GM12878 (cell line): Measurements from ENCODE around the gene B3GALNT2.

Source experiments
- CEBPB ChIP-seq, 2 experiments: fragments of 150-350 bp in 1 of 2; IDR thresholded peaks; 2 replicates each; pipeline ENCODE4 v1.6.1; 2012 to 2014; ENCODE audit warnings: low read depth in 2 of 2, low read length in 2 of 2, borderline replicate concordance in 1 of 2, inconsistent platforms in 1 of 2
- CREB1 ChIP-seq: IDR thresholded peaks from 2 replicates; pipeline ENCODE4 v1.6.1; 2012; ENCODE audit warnings: low read depth, mild to moderate bottlenecking, inconsistent platforms
- CREM ChIP-seq: IDR thresholded peaks from 2 replicates; pipeline ENCODE4 v1.6.1; 2014; ENCODE audit warnings: antibody characterized with exemption, low read depth
- EZH2 ChIP-seq: IDR thresholded peaks from 2 replicates; pipeline ENCODE4 v1.6.1; 2012; ENCODE audit warnings: low read depth, mild to moderate bottlenecking, control low read depth, inconsistent platforms, low read length, borderline replicate concordance; ENCODE audit not compliant: control insufficient read depth
- MXI1 ChIP-seq: fragments of 150-350 bp; IDR thresholded peaks from 2 replicates; pipeline ENCODE4 v1.6.1; 2011; ENCODE audit warnings: low read depth, mild to moderate bottlenecking, inconsistent platforms, low read length, improper control_type of control experiment
- POLR2A ChIP-seq: IDR thresholded peaks from 2 replicates; pipeline ENCODE4 v1.6.1; 2011; ENCODE audit warnings: low read depth, mild to moderate bottlenecking, low read length
- REST ChIP-seq: IDR thresholded peaks from 2 replicates; pipeline ENCODE4 v1.6.1; 2012; ENCODE audit warnings: mild to moderate bottlenecking, low read depth, low read length
- TF ChIP-seq, protein P1 (sequence below), 3 experiments: IDR thresholded peaks in 2 of 3; conservative IDR thresholded peaks in 1 of 3; 2 replicates each; pipeline ENCODE4 v1.5.1; 2011; ENCODE audit warnings: low read depth in 3 of 3, low read length in 3 of 3, mild to moderate bottlenecking in 3 of 3, control low read depth in 2 of 3, moderate library complexity in 2 of 3, inconsistent platforms in 1 of 3, mixed read lengths in 1 of 3; ENCODE audit not compliant: control insufficient read depth in 2 of 3, insufficient read depth in 1 of 3; ENCODE audit errors: extremely low read depth in 1 of 3

- no peak for TF ChIP-seq MXI1
- TF ChIP-seq CEBPB (IDR thresholded peaks at IDR 0.05; ENCODE audit: borderline replicate concordance in 1 of 2, low read depth in 2 of 2, low read length in 2 of 2): no peak
- TF ChIP-seq POLR2A: no peak
- TF ChIP-seq, protein P1, sequence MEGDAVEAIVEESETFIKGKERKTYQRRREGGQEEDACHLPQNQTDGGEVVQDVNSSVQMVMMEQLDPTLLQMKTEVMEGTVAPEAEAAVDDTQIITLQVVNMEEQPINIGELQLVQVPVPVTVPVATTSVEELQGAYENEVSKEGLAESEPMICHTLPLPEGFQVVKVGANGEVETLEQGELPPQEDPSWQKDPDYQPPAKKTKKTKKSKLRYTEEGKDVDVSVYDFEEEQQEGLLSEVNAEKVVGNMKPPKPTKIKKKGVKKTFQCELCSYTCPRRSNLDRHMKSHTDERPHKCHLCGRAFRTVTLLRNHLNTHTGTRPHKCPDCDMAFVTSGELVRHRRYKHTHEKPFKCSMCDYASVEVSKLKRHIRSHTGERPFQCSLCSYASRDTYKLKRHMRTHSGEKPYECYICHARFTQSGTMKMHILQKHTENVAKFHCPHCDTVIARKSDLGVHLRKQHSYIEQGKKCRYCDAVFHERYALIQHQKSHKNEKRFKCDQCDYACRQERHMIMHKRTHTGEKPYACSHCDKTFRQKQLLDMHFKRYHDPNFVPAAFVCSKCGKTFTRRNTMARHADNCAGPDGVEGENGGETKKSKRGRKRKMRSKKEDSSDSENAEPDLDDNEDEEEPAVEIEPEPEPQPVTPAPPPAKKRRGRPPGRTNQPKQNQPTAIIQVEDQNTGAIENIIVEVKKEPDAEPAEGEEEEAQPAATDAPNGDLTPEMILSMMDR (IDR thresholded peaks at IDR 0.05 in 2 of 3, conservative IDR thresholded peaks at IDR 0.05 in 1 of 3; ENCODE audit: control insufficient read depth in 2 of 3, extremely low read depth in 1 of 3, insufficient read depth in 1 of 3, low read depth in 3 of 3, low read length in 3 of 3): no peak
- TF ChIP-seq EZH2: no peak
- no peak for TF ChIP-seq REST
- TF ChIP-seq CREM: no peak
- no peak for TF ChIP-seq CREB1
These were observed 30.4 kb downstream of the B3GALNT2 start for GRCh38 chr1:235473806-235474205.
